GM12892 (cell line): ENCODE results near the gene SPOCK1.
"Not testable (repeated sequence)": the region's sequence is repeated elsewhere in the genome, so short reads cannot be mapped to it uniquely, and the experiment has no call there.

Experiments
- DNase-seq: peaks from one replicate; pipeline ENCODE4 v3.0.0; 2011; ENCODE audit not compliant: insufficient read length
- FAIRE-seq: peaks from 2 replicates; lab custom pipeline; 2011; peaks lifted over from hg19 to GRCh38; lab: Jason Lieb, UNC
- POLR2A ChIP-seq: IDR thresholded peaks from 2 replicates; pipeline ENCODE4 v1.6.1; 2011; ENCODE audit warnings: low read depth, low read length, control low read depth
- POLR2AphosphoS5 ChIP-seq: IDR thresholded peaks from 2 replicates; pipeline ENCODE4 v1.6.1; 2011; ENCODE audit warnings: low read depth, low read length, control low read depth
- TAF1 ChIP-seq: IDR thresholded peaks from 2 replicates; pipeline ENCODE4 v1.6.1; 2011; ENCODE audit warnings: low read depth, mild to moderate bottlenecking, control low read depth, low read length, borderline replicate concordance

Gene SPOCK1

GRCh38 chr5:137233726-137234125, 265.4 kb downstream of the SPOCK1 start:
- TF ChIP-seq POLR2AphosphoS5 (no peak), TAF1 (no peak), POLR2A (no peak)
- FAIRE-seq (no peak), DNase-seq (no peak)

- FAIRE-seq, DNase-seq: not testable (repeated sequence)
Measured at GRCh38 chr5:137233304-137233703, 265.8 kb downstream of the SPOCK1 start.

DNA sequence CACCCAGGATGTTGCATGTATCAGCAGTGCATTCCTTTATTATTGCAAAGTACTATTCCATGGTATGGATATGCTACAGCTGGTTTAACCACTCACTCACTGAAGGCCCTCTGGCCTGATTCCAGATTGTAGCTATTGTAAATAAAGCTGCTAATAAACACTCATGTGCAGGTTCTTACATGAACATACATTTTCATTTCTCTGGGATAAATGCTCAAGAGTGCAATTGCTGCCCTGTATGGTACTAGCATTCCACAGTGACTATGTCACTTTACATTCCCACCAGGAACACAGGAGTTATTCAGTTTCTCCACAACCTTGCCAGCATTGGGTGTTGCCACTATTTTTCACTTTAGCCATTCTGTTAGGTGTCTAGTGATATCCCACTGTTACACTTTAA, 267.6 kb downstream of the SPOCK1 start:
- TF ChIP-seq POLR2AphosphoS5 = no peak
- TF ChIP-seq TAF1 = no peak
- TF ChIP-seq POLR2A = no peak
- no peak for FAIRE-seq
- no peak for DNase-seq

- TF ChIP-seq TAF1 = no peak
- TF ChIP-seq POLR2A = no peak
- no peak for TF ChIP-seq POLR2AphosphoS5
- no peak for DNase-seq
- no peak for FAIRE-seq
Measured at GRCh38 chr5:137228816-137229215, 270.3 kb downstream of the SPOCK1 start.

GRCh38 chr5:137226081-137226480, 273.0 kb downstream of the SPOCK1 start:
- no peak for FAIRE-seq
- DNase-seq = no peak

DNA sequence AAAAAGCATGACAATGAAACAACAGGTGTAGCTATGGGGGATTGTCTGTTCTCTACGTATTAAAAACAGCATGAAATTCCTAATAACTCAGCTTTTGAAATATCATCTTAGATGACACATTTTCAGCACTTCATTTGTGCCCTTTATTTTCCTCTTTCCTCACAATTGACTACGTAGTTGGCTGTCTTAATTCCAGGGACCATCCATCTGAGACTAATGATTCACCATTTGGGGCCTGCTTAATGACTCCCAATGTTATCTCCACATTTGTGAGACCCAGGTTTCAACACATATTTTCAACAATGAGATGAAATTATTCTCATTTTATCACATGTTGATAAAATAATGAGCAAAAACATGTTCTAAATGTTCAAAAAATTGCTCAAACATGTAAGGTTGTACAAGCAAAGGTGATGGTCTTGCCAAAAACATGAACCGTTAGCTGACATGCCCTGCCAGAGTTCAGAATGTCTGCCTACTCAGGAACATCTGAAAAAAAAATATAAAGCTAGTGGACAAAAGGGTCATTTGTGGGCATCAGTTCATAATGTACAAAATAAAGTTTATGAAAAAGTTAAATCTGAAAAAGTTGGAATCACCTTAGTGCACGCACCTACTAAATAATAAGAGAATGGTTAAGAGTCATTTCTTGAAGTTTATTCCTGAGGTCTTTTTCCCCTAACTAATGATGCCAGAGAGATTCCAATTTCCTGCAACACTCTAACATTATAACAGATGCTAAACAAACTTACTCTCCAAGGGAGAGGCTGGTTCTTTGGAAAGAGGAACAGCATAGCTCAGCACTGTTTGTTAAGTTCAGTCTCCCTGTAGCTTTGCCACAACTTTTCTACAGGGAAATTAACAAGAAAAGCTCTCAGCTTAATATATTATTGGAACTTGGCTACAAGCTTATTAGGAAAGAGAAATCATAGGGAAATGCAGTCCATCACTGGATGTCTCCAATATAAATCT, 275.5 kb downstream of the SPOCK1 start:
- DNase-seq (no peak), FAIRE-seq (no peak)
- TF ChIP-seq POLR2AphosphoS5 = no peak
- TF ChIP-seq POLR2A = no peak
- TF ChIP-seq TAF1 = no peak

More at GRCh38 chr5:137226081-137226480, 273.0 kb downstream of the SPOCK1 start:
- TF ChIP-seq POLR2AphosphoS5 = no peak
- no peak for TF ChIP-seq TAF1
- no peak for TF ChIP-seq POLR2A

DNA sequence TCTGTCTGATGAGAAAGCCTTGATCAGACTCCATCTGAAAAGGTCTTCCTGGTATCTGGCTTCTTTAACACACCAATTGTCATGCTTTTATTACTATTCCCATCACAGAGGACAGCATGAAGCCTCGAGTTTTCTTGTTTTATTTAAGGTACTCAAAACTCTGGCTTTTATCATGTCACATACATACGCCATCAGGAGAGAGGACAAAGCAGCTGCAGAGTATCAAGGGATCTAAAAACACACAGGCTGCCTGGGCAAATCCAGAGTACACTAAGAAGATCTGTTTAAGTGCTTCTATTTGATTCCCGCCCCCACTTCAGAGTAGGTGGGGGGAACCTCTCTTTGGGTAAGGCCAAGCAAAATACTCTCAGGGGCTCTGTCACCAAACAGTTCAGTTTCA, 277.2 kb downstream of the SPOCK1 start:
- FAIRE-seq (no peak), DNase-seq (no peak)
- TF ChIP-seq TAF1 (no peak), POLR2A (no peak), POLR2AphosphoS5 (no peak)

- FAIRE-seq (peak; percentile 86), DNase-seq (peak; percentile 2)
Measured at GRCh38 chr5:137220523-137220927, 278.6 kb downstream of the SPOCK1 start.

DNA sequence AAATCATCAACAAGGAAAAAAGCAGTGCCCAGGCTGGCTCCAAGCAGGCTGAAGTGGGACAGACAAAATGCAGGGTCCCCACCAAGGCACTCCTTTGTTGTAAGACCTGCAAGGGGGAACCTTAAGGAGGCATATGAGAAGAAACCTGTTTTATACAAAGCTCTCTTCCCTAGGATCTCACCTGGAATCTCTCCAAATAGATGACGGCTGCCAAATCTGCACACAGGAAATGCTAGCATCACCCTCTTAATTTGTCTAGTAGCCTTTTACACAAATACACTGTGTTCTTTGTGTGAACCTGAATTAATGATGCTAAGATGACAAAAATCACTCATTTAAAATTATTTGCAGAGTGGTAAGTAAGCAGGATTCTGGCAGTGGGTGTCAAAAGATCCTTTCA, 280.2 kb downstream of the SPOCK1 start:
- TF ChIP-seq POLR2A = no peak
- TF ChIP-seq POLR2AphosphoS5 = no peak
- no peak for TF ChIP-seq TAF1
- DNase-seq (no peak), FAIRE-seq (no peak)

More at GRCh38 chr5:137220523-137220927, 278.6 kb downstream of the SPOCK1 start:
- TF ChIP-seq POLR2AphosphoS5 (no peak), POLR2A (no peak), TAF1 (no peak)

- DNase-seq (no peak), FAIRE-seq (no peak)
- no peak for TF ChIP-seq TAF1
- no peak for TF ChIP-seq POLR2A
- TF ChIP-seq POLR2AphosphoS5 = no peak
Measured at GRCh38 chr5:137218471-137218870, 280.7 kb downstream of the SPOCK1 start.

GRCh38 chr5:137217599-137218200, 281.4 kb downstream of the SPOCK1 start:
- DNase-seq (no peak), FAIRE-seq (no peak)
- TF ChIP-seq POLR2AphosphoS5 = no peak
- TF ChIP-seq TAF1 = no peak
- no peak for TF ChIP-seq POLR2A

GRCh38 chr5:137216976-137217598, 282.0 kb downstream of the SPOCK1 start:
- TF ChIP-seq POLR2A = no peak
- no peak for TF ChIP-seq POLR2AphosphoS5
- no peak for TF ChIP-seq TAF1
- FAIRE-seq (no peak), DNase-seq (no peak)
